Neural crest cell (in vitro differentiated cells): ENCODE data around the gene PLPP7. TPM values are rescaled to one million over a fixed set of nuclear protein-coding genes. Genes with fewer than 3 reads are reported as not detected.
A peak's percentile ranks its signal among the peaks of the same experiment; 100 is the strongest.
"Not testable (repeated sequence)": the region's sequence is repeated elsewhere in the genome, so short reads cannot be mapped to it uniquely, and the experiment has no call there.

Source experiments
- DNase-seq: peaks from one replicate; pipeline ENCODE4 v3.0.0; 2021; ENCODE audit warnings: low read depth, mixed read lengths, low spot score
- H3K27ac Mint-ChIP-seq: one replicate; pipeline ENCODE4 v1.8.0; 2021; ENCODE audit warnings: mild to moderate bottlenecking, mixed read lengths; ENCODE audit not compliant: unreplicated experiment
- H3K27me3 Mint-ChIP-seq: 2 replicates; pipeline ENCODE4 v1.8.0; 2021; ENCODE audit warnings: low read depth, mild to moderate bottlenecking, mixed read lengths
- H3K36me3 Mint-ChIP-seq: 2 replicates; pipeline ENCODE4 v1.8.0; 2021; ENCODE audit warnings: low read depth, mild to moderate bottlenecking, mixed read lengths
- H3K4me1 Mint-ChIP-seq: 2 replicates; pipeline ENCODE4 v1.8.0; 2021; ENCODE audit warnings: mixed read lengths
- H3K4me3 Mint-ChIP-seq: one replicate; pipeline ENCODE4 v1.8.0; 2021; ENCODE audit warnings: mild to moderate bottlenecking, mixed read lengths
- H3K9me3 Mint-ChIP-seq: 2 replicates; pipeline ENCODE4 v1.8.0; 2021; ENCODE audit warnings: mixed read lengths
- total RNA-seq: library from RNA; stranded (reverse); gene quantifications from 2 replicates; pipeline ENCODE4 v1.2.1, GENCODE V29; 2021
- TF ChIP-seq, protein P1 (sequence below): fragments of 200-600 bp; sonication (generic); conservative IDR thresholded peaks from 2 replicates; pipeline ENCODE4 v1.5.0; 2021; ENCODE audit warnings: antibody characterized with exemption, mild to moderate bottlenecking

The PLPP7 gene
- total RNA-seq, 1 donor from 2014 or later: 6.9 TPM

DNA sequence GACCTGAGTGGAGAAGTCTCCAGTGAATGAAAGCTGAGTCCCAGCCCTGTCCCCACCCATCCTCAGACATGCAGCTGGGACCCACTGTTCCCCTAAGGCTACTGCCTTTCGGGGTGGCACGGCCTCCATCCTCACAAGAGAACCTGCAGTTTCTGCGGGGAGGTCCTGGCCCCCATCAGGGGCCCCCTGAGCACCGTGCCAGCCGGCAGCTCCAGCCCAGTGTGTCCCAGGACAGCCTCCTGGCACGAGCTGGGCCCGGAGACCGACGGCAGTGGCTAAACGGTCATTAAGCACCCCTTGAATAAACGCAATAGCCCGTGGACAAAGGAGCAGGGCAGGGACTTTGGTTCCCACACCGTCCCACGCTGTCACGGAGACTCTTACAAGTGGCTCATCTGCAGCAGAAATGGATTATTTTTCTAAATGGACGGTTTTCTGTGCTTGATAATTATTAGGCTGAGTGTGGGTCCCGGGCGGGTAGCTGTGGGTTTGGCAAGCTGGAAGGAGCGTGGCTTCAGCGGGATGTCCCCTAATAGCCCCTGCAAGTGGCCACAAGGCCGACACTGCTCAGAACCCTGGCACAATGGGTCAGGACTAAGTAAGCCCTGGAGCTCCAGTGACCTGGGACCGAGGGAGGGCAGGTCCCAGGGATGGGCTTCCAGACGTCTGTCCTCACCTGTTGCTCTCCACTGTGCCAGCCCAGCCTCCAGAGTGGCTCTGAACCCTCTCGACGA is 30.7 kb upstream of the PLPP7 start:
- H3K4me3 Mint-ChIP-seq: no peak overlapping the region

DNA sequence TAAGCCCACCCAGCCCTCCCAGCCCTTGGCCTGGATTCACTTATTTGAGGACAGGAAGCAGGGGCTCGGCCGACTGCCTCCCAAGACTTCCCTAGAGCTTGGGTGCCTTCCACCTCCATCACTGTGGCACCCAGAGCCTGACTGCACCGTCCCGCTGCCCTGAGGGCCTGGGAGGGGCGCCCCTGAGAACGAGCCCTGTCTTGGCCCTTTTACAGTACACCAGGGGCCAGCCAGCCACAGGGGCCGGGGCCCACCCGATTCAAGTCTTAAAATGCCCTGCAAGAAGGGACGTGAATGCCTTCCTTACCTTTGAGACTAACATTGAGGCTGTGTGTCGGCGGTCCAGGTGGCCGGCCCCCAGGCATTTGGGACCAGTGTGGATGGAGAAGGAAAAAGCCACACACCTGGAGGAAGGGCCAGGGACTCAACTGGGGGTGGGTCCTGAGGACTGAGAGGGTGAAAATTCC is 30.1 kb upstream of the PLPP7 start:
- Mint-ChIP-seq H3K4me3 (no peak overlapping the region), H3K27ac (peak overlapping the region; percentile 19), H3K27me3 (no peaks in the 10 kb centered on the region), H3K4me1 (peaks cover 9% of the 10 kb centered on the region), H3K9me3 (no peaks in the 10 kb centered on the region), H3K36me3 (no peaks in the 10 kb centered on the region)
- TF ChIP-seq, protein P1, sequence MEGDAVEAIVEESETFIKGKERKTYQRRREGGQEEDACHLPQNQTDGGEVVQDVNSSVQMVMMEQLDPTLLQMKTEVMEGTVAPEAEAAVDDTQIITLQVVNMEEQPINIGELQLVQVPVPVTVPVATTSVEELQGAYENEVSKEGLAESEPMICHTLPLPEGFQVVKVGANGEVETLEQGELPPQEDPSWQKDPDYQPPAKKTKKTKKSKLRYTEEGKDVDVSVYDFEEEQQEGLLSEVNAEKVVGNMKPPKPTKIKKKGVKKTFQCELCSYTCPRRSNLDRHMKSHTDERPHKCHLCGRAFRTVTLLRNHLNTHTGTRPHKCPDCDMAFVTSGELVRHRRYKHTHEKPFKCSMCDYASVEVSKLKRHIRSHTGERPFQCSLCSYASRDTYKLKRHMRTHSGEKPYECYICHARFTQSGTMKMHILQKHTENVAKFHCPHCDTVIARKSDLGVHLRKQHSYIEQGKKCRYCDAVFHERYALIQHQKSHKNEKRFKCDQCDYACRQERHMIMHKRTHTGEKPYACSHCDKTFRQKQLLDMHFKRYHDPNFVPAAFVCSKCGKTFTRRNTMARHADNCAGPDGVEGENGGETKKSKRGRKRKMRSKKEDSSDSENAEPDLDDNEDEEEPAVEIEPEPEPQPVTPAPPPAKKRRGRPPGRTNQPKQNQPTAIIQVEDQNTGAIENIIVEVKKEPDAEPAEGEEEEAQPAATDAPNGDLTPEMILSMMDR: no peak
- DNase-seq: no peak

More for the DNA sequence above, 30.7 kb upstream of the PLPP7 start:
- TF ChIP-seq, protein P1: no peak
- no peak for DNase-seq
- Mint-ChIP-seq H3K27ac (peak overlapping the region; percentile 62), H3K4me1 (peaks cover 14% of the 10 kb centered on the region), H3K36me3 (no peaks in the 10 kb centered on the region), H3K9me3 (no peaks in the 10 kb centered on the region), H3K27me3 (no peaks in the 10 kb centered on the region)

DNA sequence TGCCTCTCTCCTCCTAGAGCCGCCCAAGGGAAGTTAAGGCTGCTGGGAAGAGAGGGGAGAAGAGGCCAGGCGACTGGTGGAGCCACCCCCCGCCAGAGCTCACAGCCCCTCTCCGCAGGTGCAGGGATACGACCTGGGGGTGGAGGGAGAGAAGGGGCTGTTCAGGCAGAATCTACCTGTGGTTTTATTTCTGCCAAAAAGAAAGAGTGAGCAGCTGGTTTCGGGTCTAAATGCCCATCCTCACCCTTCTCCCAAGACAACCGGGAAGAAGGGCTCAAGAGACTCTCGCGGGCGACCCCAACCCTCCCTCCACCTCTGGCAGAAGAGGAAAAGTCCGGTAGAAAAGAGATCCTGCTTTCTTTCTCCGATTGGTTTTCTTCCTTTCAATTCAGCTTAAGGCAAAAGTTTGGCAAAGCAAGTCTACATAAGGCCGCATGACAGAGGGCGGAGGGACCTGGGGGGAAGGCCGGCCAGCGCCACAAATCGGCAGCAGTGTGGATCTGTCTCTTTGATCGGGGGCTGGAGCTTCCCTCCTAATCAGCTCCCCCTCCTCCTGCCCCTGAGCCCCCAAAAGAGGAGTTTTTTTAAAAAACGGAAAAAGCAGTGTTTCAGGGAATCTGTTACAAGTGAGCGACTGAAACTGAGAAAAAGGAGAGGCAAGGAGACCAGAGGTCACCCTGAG is 29.5 kb upstream of the PLPP7 start:
- Mint-ChIP-seq H3K4me1 (peaks cover 9% of the 10 kb centered on the region), H3K27ac (peak overlapping the region; percentile 67), H3K4me3 (no peak overlapping the region), H3K36me3 (no peaks in the 10 kb centered on the region), H3K9me3 (no peaks in the 10 kb centered on the region), H3K27me3 (no peaks in the 10 kb centered on the region)
- no peak for DNase-seq
- TF ChIP-seq, protein P1: no peak

DNA sequence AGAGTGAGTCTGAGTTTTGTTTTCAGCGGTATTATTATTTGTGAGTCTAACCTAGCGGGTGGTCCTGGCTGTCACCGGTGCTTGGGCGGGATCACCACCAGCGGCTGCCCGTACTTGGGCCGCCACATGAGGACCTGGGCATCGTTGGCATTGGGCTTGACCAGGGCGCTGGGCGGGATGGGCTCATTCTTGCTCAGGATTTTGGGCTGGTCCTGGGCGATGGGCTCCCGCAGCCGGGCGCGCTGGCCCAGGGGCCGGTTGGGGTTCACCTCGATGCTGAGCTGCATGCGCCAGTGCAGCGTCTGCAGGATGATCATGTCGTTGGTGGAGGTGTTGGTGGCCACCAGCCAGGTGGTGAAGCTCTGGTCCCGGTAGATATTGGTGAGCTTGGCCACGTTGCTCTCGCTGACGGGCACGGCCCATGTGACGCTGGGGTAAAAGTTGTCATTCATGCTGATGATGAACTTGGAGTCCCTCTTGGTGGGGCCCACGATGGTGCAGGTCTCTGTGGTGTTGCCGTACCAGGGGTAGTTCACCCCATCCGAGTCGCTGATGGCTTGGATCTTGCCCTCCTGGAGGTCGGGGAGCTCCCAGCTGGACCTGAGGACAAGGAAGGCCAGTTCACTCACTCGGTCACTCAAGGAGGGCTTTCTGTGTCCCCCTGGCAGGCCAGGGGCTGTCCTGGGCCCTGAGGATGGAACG is 28.6 kb upstream of the PLPP7 start:
- Mint-ChIP-seq H3K27ac (peak overlapping the region; percentile 67), H3K4me3 (no peak overlapping the region), H3K27me3 (no peaks in the 10 kb centered on the region), H3K36me3 (no peaks in the 10 kb centered on the region), H3K4me1 (peaks cover 8% of the 10 kb centered on the region), H3K9me3 (no peaks in the 10 kb centered on the region)
- no peak for DNase-seq
- TF ChIP-seq, protein P1: no peak

DNA sequence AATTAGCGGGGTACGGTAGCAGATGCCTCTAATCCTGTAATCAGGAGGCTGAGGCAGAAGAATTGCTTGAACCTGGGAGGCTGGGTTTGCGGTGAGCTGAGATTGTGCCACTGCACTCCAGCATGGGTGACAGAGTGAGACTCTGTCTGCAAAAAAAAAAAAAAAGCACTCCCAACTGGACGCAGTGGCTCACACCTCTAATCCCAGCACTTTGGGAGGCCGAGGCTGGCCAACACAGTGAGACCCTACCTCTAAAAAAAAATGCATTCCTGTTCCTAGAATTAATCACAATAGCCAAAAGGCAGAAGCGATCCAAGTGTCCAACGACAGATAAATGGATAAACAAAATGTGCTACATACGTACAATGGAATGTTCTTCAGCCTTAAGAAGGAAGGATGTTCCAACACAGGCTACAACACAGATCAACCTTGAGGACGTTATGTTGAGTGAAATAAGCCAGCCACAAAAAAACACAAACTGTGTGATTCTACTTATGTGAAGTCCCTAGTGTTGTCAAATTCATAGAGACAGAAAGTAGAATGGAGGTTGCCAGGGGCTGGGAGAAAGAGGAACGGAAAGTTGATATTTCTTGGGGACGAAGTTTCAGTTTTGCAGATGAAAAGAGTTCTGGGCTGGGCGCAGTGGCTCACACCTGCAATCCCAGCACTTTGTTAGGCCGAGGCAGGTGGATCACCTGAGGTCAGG is 27.0 kb upstream of the PLPP7 start:
- TF ChIP-seq, protein P1: no peak
- H3K36me3 Mint-ChIP-seq: no peaks in the 10 kb centered on the region
- no peaks in the 10 kb centered on the region for H3K27me3 Mint-ChIP-seq
- no peaks in the 10 kb centered on the region for H3K9me3 Mint-ChIP-seq
- no peak overlapping the region for H3K4me3 Mint-ChIP-seq
- H3K27ac Mint-ChIP-seq: no peak overlapping the region
- H3K4me1 Mint-ChIP-seq: peaks cover 4% of the 10 kb centered on the region
- DNase-seq: no peak

DNA sequence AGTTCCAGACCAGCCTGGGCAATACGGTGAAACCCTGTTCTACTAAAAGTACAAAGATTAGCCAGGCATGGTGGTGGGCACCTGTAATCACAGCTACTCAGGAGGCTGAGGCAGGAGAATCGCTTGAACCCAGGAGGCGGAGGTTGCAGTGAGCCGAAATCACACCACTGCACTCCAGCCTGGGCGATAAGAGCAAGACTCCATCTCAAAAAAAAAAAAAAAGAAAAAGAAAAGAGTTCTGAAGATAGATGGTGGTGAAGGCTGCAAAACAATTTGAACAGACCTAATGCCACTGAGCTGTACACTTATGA is 26.5 kb upstream of the PLPP7 start:
- DNase-seq, H3K27ac Mint-ChIP-seq, H3K9me3 Mint-ChIP-seq: not testable (repeated sequence)

More for the DNA sequence above, 26.5 kb upstream of the PLPP7 start:
- not testable (repeated sequence) for H3K4me3 Mint-ChIP-seq, H3K4me1 Mint-ChIP-seq, H3K36me3 Mint-ChIP-seq, H3K27me3 Mint-ChIP-seq
